IMR-90 (cell line): ENCODE results near the gene DENR. TPM values are rescaled to one million over a fixed set of nuclear protein-coding genes. Genes with fewer than 3 reads are reported as not detected.
"Not testable (repeated sequence)": the region's sequence is repeated elsewhere in the genome, so short reads cannot be mapped to it uniquely, and the experiment has no call there.

Experiments used
- ATAC-seq: fragments of 200-7000 bp; cut with Tn5 transposase; 2 replicates; pipeline ENCODE4 v1.9.1; 2020; ENCODE audit warnings: low read depth, mild to moderate bottlenecking, moderate library complexity
- BruUV-seq: library from RNA; stranded (reverse); fragments of 400-500 nt; replicated peaks from 2 replicates; lab custom pipeline; 2021; lab: Mats Ljungman, UMichigan
- CTCF ChIA-PET: fragments of 300-600 bp; formaldehyde crosslinking; extraction: SDS; loops from one replicate; lab custom pipeline; 2021; ENCODE audit warnings: antibody characterized with exemption; lab: Yijun Ruan, JAX
- POLR2A ChIA-PET: fragments of 300-600 bp; sonication (Branson Sonifier 250); formaldehyde crosslinking; loops from one replicate; lab custom pipeline; 2022; ENCODE audit warnings: antibody characterized with exemption; ENCODE audit not compliant: unreplicated experiment; lab: Charles Lee
- DNase-seq: peaks from one replicate; pipeline ENCODE4 v3.0.0; 2013
- H2AFZ ChIP-seq: replicated peaks from 2 replicates; pipeline ENCODE3; 2013; ENCODE audit warnings: low read length, mild to moderate bottlenecking; ENCODE audit not compliant: poor library complexity
- H2AK5ac ChIP-seq: 2 replicates; pipeline ENCODE4 v1.6.1; 2013; ENCODE audit warnings: low read depth, low read length, inconsistent platforms
- H2AK9ac ChIP-seq: replicated peaks from 2 replicates; pipeline ENCODE3; 2013; ENCODE audit warnings: mild to moderate bottlenecking, low read depth, low read length, moderate library complexity; ENCODE audit not compliant: poor library complexity
- H2BK120ac ChIP-seq: 2 replicates; pipeline ENCODE4 v1.6.1; 2013; ENCODE audit warnings: low read depth, low read length, inconsistent platforms
- H2BK15ac ChIP-seq: 3 replicates; pipeline ENCODE4 v1.6.1; 2013; ENCODE audit warnings: low read depth, low read length, inconsistent platforms
- H2BK20ac ChIP-seq: 2 replicates; pipeline ENCODE4 v1.6.1; 2013; ENCODE audit warnings: low read depth, mild to moderate bottlenecking, inconsistent platforms, low read length, moderate library complexity
- H2BK5ac ChIP-seq: 2 replicates; pipeline ENCODE4 v1.6.1; 2013; ENCODE audit warnings: mild to moderate bottlenecking, low read depth, low read length, inconsistent platforms; ENCODE audit not compliant: poor library complexity, severe bottlenecking
- H3K14ac ChIP-seq: replicated peaks from 2 replicates; pipeline ENCODE4 v1.6.1; 2013; ENCODE audit warnings: low read depth, low read length, inconsistent platforms
- H3K18ac ChIP-seq: 2 replicates; pipeline ENCODE4 v1.6.1; 2013; ENCODE audit warnings: low read depth, low read length, control low read depth
- H3K23ac ChIP-seq: 2 replicates; pipeline ENCODE4 v1.6.1; 2013; ENCODE audit warnings: low read depth, low read length, inconsistent platforms
- H3K27ac ChIP-seq: 2 replicates; pipeline ENCODE4 v1.5.1; 2013; ENCODE audit warnings: mild to moderate bottlenecking, control low read depth, low read length; ENCODE audit not compliant: insufficient read depth
- H3K27me3 ChIP-seq: 2 replicates; pipeline ENCODE4 v1.6.1; 2013; ENCODE audit warnings: low read length; ENCODE audit not compliant: control insufficient read depth, insufficient read depth
- H3K36me3 ChIP-seq: 2 replicates; pipeline ENCODE4 v1.6.1; 2013; ENCODE audit warnings: low read length, mixed read lengths; ENCODE audit not compliant: control insufficient read depth, insufficient read depth
- H3K4ac ChIP-seq: 2 replicates; pipeline ENCODE4 v1.6.1; 2013; ENCODE audit warnings: low read depth, low read length, inconsistent platforms
- H3K4me1 ChIP-seq: 2 replicates; pipeline ENCODE4 v1.6.1; 2013; ENCODE audit warnings: low read length, mixed read lengths; ENCODE audit not compliant: control insufficient read depth, insufficient read depth
- H3K4me2 ChIP-seq: 2 replicates; pipeline ENCODE4 v1.6.1; 2013; ENCODE audit warnings: low read depth, mild to moderate bottlenecking, control low read depth, low read length, moderate library complexity
- H3K4me3 ChIP-seq: 2 replicates; pipeline ENCODE4 v1.5.1; 2013; ENCODE audit warnings: low read depth, mild to moderate bottlenecking, control low read depth, low read length, moderate library complexity; ENCODE audit not compliant: insufficient read depth
- H3K56ac ChIP-seq: 2 replicates; pipeline ENCODE4 v1.6.1; 2013; ENCODE audit warnings: low read length, inconsistent platforms; ENCODE audit not compliant: insufficient read depth; ENCODE audit errors: extremely low read depth
- H3K79me1 ChIP-seq, 2 experiments: 2 replicates each; pipeline ENCODE4 v1.6.1; 2013; ENCODE audit warnings: low read length in 2 of 2, inconsistent platforms in 1 of 2, low read depth in 1 of 2
- H3K9ac ChIP-seq: 2 replicates; pipeline ENCODE4 v1.6.1; 2013; ENCODE audit warnings: low read depth, low read length, control low read depth
- H3K9me1 ChIP-seq: 2 replicates; pipeline ENCODE4 v1.6.1; 2013; ENCODE audit warnings: low read length, inconsistent platforms; ENCODE audit not compliant: insufficient read depth
- H3K9me3 ChIP-seq: 2 replicates; pipeline ENCODE4 v1.6.1; 2013; ENCODE audit warnings: low read length; ENCODE audit not compliant: control insufficient read depth, insufficient read depth
- H4K20me1 ChIP-seq: 2 replicates; pipeline ENCODE4 v1.6.1; 2013; ENCODE audit warnings: low read length, inconsistent platforms; ENCODE audit not compliant: insufficient read depth
- H4K5ac ChIP-seq: 2 replicates; pipeline ENCODE4 v1.6.1; 2013; ENCODE audit warnings: mild to moderate bottlenecking, low read depth, low read length, control low read depth
- H4K8ac ChIP-seq, 2 experiments: 2 replicates each; pipeline ENCODE4 v1.6.1; 2013; ENCODE audit warnings: low read depth in 2 of 2, low read length in 2 of 2, control low read depth in 1 of 2, inconsistent platforms in 1 of 2
- H4K91ac ChIP-seq: 2 replicates; pipeline ENCODE4 v1.6.1; 2013; ENCODE audit warnings: low read depth, low read length, inconsistent platforms; ENCODE audit not compliant: insufficient read depth
- WGBS, 2 experiments: methylation state at CpG; one replicate each; pipeline versions ENCODE4 v1.1.5 to v1.1.7; 2013; ENCODE audit warnings: missing lambda C conversion rate in 2 of 2; ENCODE audit not compliant: insufficient read length in 1 of 2; ENCODE audit errors: extremely low coverage in 2 of 2; 5-methylcytosine and 5-hydroxymethylcytosine counted together
- dilution Hi-C: fragments of 300-500 bp; cut with HindIII; formaldehyde crosslinking; loops from one replicate; pipeline ENCODE4 v1.14.3; 2018; ENCODE audit warnings: low sequenced_read_pairs; ENCODE audit not compliant: unreplicated experiment
- in situ Hi-C: fragments of 300-500 bp; cut with MboI; formaldehyde crosslinking; loops from 3 replicates; pipeline ENCODE4 v1.14.3; 2019; ENCODE audit warnings: low sequenced_read_pairs, inconsistent platforms, mixed read lengths
- intact Hi-C: fragments of 100-400 bp; cut with micrococcal nuclease; formaldehyde crosslinking; loops from 2 replicates; pipeline ENCODE4 v1.10.0; 2022
- polyA plus RNA-seq, 3 experiments: library from polyadenylated mRNA; depleted of rRNA; stranded (reverse); fragments of >200 nt; gene quantifications; 2 replicates each; pipeline ENCODE4 v1.2.3, GENCODE V29; 2012; ENCODE audit warnings: low replicate concordance in 1 of 3
- total RNA-seq: library from RNA; depleted of rRNA; stranded (reverse); fragments of >200 nt; gene quantifications from 2 replicates; pipeline ENCODE4 v1.2.3, GENCODE V29; 2012

Gene DENR
- total and polyA plus RNA-seq, 2 of the 4 experiments (the other 2 are of a cell fraction) = 8.2 to 24.5 TPM

DNA sequence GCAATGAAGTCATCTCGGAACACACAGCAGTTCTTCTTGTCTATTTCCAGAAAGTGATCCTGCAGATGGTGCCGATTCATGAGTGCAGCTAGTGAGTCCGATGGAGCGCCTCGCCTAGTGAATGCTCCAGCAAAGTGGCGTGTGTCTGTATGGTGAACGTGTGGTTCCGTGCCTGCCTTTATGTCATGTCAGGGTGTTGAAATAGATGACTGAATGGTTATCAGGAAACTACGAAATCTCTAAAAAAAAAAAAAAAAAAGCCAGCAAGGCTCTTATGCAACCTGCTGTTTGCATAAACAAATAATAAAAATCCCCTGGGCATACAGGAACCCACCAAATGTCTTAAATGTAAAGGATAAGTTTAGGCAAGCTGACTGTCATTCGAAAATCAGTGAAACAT lies 36.0 kb upstream of the DENR start, which contains the start of gene HCAR3:
TSS of gene HCAR3 (minus strand) at position 154 of the 400 bp plus-strand sequence. CDS start at position 80, 74 bp downstream.
- H3K9ac ChIP-seq, DNase-seq, H2BK120ac ChIP-seq, H3K27me3 ChIP-seq, H3K9me1 ChIP-seq, H3K14ac ChIP-seq, H2BK5ac ChIP-seq, H2BK15ac ChIP-seq, CTCF ChIA-PET, H4K91ac ChIP-seq, H2AFZ ChIP-seq, H3K18ac ChIP-seq, H3K56ac ChIP-seq, in situ Hi-C loops, H3K23ac ChIP-seq, H3K4ac ChIP-seq, H2AK5ac ChIP-seq, H3K9me3 ChIP-seq, H4K8ac ChIP-seq, H3K27ac ChIP-seq, BruUV-seq, H3K79me1 ChIP-seq, H4K5ac ChIP-seq, H4K20me1 ChIP-seq, H3K4me1 ChIP-seq, H2AK9ac ChIP-seq, H3K36me3 ChIP-seq, POLR2A ChIA-PET, H3K4me2 ChIP-seq, intact Hi-C loops, dilution Hi-C loops, H3K4me3 ChIP-seq, H2BK20ac ChIP-seq, ATAC-seq: not testable (repeated sequence)
- no CpG with 5 or more reads among the region's 10 CpGs for WGBS, 2 experiments
